Stomach (tissue), 4 donors: ENCODE results near the gene CDIP1.

Source experiments
- CTCF ChIP-seq, 7 experiments: fragments of 450-650 bp in 4 of 7; fragments of 200-600 bp in 3 of 7; sonication (generic) in 3 of 7; IDR thresholded peaks; one replicate each; pipeline ENCODE4 v1.5.1; 2016 to 2019; ENCODE audit warnings: antibody characterized with exemption in 7 of 7, control low read depth in 2 of 7, mild to moderate bottlenecking in 1 of 7
- POLR2A ChIP-seq, 4 donors: fragments of 450-650 bp; IDR thresholded peaks; one replicate each; pipeline ENCODE4 v1.6.1; 2016; ENCODE audit warnings: antibody characterized with exemption in 4 of 4, control low read depth in 2 of 4, mild to moderate bottlenecking in 1 of 4, moderate library complexity in 1 of 4

- TF ChIP-seq CTCF (IDR thresholded peaks at IDR 0.05) (no peak), POLR2A (IDR thresholded peaks at IDR 0.05) (no peak)
Measured at GRCh38 chr16:4489030-4489429, 49.5 kb downstream of the CDIP1 start.
